GM10847 (cell line): ENCODE results near the gene KIAA0825.

ENCODE experiments used
- POLR2A ChIP-seq: IDR thresholded peaks from 2 replicates; pipeline ENCODE4 v1.6.1; 2011; ENCODE audit not compliant: insufficient read length; ENCODE audit errors: extremely low read depth

KIAA0825 gene

GRCh38 chr5:94618493-94619328 is at the start of gene KIAA0825, which contains the start of gene SLF1:
Gene KIAA0825 (minus strand): TSS chr5:94618604. CDS start chr5:94537126, 81,478 bp downstream.
Gene SLF1 (plus strand): TSS chr5:94618669. CDS start chr5:94628811, 10,142 bp downstream.
- TF ChIP-seq POLR2A = peak; percentile 34

GRCh38 chr5:94667937-94668336 is 49.5 kb upstream of the KIAA0825 start:
- no peak for TF ChIP-seq POLR2A

- TF ChIP-seq POLR2A = no peak
Observed at GRCh38 chr5:94661086-94661485, 42.7 kb upstream of the KIAA0825 start.

GRCh38 chr5:94660506-94660905 is 42.1 kb upstream of the KIAA0825 start:
- TF ChIP-seq POLR2A = no peak

- TF ChIP-seq POLR2A = no peak
Observed at GRCh38 chr5:94658272-94658671, 39.9 kb upstream of the KIAA0825 start.

- no peak for TF ChIP-seq POLR2A
Observed at GRCh38 chr5:94649874-94650273, 31.5 kb upstream of the KIAA0825 start.

GRCh38 chr5:94646758-94647157 is 28.4 kb upstream of the KIAA0825 start:
- no peak for TF ChIP-seq POLR2A

GRCh38 chr5:94645053-94645452 is 26.6 kb upstream of the KIAA0825 start:
- TF ChIP-seq POLR2A = no peak

GRCh38 chr5:94640176-94640575 is 21.8 kb upstream of the KIAA0825 start:
- no peak for TF ChIP-seq POLR2A

- TF ChIP-seq POLR2A = no peak
Observed at GRCh38 chr5:94632024-94632423, 13.6 kb upstream of the KIAA0825 start.

- no peak for TF ChIP-seq POLR2A
Observed at GRCh38 chr5:94627191-94627590, 8.8 kb upstream of the KIAA0825 start.

- no peak for TF ChIP-seq POLR2A
Observed at GRCh38 chr5:94623877-94624276, 5.5 kb upstream of the KIAA0825 start.

- no peak for TF ChIP-seq POLR2A
Observed at GRCh38 chr5:94623011-94623410, 4.6 kb upstream of the KIAA0825 start.

- no peak for TF ChIP-seq POLR2A
Observed at GRCh38 chr5:94621763-94622162, 3.4 kb upstream of the KIAA0825 start.

GRCh38 chr5:94620256-94620655 is 1.9 kb upstream of the KIAA0825 start:
- TF ChIP-seq POLR2A = no peak

GRCh38 chr5:94618029-94618492 is 343 bp downstream of the KIAA0825 start:
- TF ChIP-seq POLR2A = no peak

- TF ChIP-seq POLR2A = no peak
Observed at GRCh38 chr5:94615862-94616261, 2.5 kb downstream of the KIAA0825 start.
